ENCODE measurements around the gene ATAD3A.

ATAD3A gene

DNA sequence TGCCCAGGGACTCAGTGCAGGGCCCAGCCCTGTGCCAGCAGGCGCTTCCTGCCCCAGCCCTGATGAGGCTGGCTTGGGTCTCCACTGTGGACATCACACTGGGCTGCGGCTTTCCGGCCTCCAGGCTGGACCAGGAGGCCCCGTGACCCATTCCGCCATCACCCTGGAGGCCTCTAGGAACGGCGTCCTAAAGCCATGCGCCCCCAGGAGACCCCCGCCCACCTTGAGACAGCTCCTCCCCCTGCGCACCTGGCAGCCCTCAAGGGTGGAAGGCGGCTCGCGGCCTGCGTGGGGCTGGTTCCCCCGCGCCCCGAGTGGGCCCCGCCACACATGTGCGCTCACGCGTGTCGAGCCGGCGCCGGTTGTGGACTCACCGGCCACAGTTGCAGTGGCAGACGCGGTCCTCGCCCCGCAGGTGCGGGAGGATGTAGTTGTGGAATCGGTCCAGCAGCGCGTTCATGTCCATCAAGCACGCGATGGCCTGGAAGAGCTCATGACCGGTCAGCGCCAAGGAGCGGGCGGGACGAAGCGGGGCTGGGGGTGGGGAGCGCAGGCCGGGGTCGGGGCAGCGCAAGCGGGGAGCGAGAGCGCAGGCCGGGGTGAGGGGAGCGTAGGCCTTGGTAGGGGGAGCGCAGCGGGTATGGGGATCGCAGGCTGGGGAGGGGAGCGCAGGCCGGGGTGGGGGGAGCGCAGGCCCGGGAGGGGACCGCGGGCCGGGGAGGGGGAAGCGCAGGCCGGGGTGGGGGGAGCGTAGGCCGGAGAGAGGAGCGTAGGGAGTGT lies 27.5 kb downstream of the ATAD3A start:
- no peak for DNase-seq (ENCODE audit: low read depth)

DNA sequence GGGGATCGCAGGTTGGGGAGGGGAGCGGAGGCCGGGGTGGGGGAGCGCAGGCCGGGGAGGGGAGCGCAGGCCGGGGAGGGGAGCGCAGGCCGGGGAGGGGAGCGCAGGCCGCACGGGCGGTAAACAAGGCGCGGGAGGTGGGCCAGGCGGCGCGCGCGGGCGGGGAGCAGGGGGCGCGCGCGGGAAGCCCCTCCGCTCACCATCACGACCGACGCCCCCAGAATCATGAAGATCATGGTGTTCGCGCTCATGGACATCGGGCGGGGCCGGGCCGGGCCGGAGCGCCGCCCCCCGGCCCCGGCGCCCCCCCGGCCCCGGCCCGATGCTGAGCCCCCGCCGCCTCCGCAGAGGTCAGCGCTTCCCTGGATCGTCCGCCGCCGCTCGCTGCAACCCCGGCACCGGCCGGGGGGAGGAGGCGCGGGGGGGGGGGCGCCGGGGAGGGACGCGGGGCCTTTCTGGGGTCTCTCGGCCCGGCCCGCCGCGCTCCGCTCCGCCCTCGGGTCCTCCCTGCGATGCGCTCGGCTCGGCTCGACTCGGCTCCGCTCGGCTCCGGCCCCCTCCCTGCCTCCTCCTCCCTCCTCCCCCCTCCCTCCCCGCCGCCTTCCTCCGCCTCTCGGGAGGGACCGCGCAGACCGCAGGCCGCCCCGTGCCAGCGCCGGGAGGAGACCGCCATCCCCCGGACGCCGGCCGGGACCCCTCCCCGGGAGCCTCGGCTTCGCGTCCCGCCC lies 28.3 kb downstream of the ATAD3A start, which contains the start of gene TMEM240:
TMEM240 (minus strand) TSS at position 535 of the 728 bp plus-strand sequence; CDS start at position 257, 278 bp downstream.
- DNase-seq (ENCODE audit: low read depth) = peak; percentile 59

DNA sequence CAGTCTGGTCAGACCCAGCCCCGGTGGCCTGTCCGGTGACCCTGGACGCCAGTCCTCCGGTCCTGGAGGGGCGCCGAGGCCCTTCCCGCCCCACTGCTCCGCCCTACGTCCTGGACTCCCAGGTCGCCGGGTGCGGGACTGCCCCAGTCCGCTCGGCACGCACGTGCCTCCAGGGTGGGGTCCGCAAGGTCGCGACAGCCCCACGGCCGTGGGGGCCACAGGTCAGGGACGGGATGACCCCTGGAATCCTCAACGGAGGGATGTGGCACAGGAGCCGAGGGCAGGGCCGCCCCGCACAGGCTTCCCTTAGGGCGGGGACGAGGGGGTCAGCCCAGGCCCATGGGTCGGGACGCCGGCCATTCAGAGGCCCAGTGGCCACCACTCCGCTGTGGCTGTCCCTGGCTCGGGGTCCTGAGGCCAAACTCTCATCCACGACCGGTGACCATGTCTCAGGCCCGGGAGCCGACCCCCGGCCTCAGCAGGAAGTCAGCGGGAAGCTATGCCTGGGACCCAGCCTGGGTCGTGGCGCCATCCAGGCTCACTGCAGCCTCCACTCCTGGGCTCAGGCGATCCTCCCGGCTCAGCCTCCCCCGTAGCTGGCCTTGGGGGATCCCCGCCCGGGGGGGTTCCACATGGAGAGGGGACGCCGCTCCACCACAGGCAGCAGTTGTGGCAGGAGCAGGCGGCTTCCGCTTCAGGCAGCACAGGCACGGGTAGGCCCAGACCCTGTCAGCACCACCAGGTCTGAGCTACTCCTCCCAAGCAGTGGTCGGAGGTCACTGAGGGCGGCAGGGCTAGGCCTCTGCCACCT lies 29.1 kb downstream of the ATAD3A start:
- no peak for DNase-seq (ENCODE audit: low read depth)

DNA sequence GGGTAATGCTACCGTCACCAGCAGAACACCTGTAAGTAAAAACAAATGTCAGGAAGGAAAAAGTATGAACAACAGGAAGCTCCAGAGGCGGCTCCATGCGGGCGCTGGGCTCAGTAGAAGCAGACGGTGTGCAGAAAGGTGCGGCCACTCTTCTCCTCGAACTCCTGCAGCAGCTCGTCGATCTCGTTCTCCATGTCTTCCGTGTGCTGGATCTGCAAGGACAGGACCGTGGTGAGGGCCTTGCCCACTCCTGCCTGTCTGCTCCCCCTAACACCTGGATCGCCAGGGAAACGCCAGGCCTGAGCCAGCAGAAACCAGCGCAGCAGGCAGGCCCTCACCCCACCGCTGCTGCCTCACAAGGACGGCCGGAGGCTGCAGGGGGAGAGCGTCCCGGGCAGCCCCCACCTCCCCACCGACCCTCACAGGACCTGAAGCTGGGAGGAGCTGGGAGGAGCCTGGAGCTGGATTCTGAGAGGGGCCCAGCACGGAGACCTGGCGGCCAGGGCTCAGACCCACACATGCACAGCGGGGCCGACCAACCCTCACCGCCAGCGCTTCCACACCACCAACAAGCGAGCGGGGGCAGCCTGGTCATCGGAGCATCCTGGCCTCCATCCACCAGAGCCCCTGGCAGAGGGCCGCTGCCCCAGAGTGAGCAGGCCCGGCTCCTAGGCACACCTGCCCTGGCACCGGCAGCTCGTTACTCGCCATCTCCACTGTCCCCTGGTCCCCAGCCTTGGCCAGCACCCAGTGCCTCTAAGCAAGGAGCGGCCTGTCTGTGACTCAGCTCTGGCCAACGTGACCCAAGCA lies 30.2 kb downstream of the ATAD3A start:
- no peak for DNase-seq (ENCODE audit: low read depth)

DNA sequence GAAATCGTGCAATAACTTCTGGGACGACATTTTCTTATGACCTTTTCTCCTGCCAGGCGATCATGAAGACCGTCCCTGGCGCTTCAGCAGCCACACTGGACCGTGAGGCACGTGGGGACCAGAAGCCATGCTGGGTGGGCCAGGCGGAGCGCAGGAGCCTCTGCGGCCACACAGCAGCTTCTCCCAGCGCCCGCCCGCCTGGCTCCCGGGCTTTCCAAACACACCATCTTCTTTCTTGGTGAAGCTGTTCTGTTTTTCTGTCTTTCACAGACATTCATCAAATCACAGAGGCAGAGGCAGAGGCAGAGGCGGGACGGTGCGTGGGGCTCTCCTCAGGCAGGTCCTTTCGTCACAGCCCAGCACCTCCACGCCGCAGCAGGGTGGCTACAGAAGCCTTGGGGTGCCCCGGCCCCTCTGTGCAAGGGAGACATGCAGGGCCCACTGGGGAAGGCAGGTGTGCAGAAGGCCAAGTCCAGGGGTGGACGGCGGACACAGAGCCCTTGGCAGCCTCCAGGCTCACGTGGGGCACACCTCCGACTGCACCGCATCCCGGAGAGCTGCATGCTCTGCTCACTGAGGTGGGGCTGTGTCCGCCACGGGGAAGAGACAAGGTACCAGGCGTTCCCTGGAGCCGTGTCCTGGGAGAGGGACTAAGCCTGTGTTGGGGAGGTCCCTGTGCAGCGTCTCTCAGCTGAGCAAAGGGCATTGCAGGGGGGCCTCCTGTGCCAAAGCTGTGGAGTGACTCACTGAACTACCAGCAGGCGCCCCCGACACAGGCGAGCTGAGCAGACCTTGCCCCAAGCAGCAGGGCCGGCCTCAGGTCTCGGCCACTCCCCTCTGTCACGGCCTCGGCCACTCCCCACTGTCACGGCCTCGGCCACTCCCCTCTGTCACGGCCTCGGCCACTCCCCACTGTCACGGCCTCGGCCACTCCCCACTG lies 31.1 kb downstream of the ATAD3A start:
- DNase-seq (ENCODE audit: low read depth) = no peak

DNA sequence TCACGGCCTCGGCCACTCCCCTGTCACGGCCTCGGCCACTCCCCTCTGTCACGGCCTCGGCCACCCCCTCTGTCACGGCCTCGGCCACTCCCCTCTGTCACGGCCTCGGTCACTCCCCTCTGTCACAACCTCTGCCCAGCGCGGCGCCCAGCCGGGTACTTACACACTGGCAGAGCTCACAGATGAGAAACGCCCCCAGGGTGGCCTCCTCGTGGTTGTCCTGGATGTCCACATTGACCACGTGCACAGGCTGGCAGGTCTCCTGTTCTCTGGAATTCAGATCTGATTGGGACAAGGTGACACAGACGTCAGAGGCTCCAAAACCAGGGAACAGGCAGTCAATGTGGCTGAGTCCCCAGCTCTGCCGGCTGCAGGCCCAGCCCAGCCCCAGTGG lies 31.7 kb downstream of the ATAD3A start:
- no peak for DNase-seq (ENCODE audit: low read depth)

DNA sequence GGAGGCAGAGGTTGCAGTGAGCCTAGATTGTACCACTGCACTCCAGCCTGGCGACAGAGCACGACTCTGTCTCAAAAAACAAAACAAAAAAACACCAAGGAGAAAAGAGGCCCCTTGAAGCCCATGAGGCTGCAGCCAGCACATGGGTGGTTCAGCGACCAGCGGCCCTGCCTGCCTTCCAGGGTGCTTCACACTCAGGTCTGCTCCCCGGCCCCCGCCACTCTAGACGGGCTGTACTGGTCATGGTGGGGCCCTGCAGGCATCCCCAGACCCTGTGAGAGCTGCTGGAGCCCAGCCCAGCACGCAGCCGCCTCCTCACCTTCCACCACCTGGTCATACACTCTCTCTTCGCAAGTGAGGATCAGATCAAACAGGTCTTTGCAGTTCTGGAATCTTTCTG lies 32.6 kb downstream of the ATAD3A start:
- DNase-seq (ENCODE audit: low read depth) = no peak

DNA sequence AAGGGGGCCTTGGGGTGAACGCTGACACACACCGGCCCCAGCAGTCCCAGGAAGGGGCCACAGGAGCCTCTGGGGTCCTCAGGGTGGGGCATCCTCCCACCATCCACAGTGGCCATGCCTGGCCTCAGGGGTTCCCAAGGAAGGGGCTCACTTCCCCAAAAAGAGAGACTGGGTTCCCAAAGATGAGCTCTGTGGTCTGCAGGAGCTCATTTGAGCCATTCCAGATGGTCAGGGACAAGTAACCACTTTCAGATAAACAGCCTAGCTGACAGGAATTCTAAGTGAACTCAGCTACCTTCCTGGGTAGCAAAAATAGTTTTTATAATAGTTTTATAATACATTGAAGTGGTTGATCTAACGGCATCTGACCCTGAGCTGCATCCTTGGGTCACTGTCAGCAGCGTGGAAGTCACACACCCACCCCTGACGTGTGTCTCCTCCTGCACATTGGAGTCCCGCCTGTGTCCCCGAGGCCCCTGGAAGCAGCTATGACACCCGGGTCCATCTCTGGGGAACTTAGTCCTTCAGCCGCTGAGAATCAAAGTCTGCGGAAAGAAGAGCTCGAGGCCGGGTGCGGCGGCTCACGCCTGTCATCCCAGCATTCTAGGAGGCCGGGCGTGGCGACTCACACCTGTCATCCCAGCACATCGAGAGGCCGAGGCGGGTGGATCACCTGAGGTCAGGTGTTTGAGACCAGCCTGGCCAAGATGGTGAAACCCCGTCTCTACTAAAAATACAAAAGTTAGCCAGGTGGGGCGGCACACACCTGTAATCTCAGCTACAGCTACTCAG lies 34.2 kb downstream of the ATAD3A start:
- DNase-seq (ENCODE audit: low read depth) = no peak

DNA sequence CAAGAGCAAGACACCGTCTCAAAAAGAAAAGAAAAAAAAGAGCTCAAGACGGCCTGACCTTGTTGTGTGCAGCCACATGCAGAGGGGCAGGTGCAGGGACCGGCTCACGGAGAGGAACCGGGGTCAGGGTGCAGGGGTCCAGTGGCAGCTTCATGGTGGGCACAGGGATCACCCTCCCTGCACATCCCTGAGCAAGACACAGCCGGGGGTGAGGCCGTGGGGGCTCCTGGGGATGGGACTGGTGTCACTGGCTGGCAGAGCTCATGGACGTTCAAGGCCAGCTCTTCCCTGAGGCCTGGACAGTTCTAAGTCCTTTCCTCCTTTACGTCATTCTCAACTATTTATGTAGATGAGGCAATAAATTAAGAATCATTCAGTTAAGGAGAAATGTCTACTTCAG lies 35.0 kb downstream of the ATAD3A start:
- no peak for DNase-seq (ENCODE audit: low read depth)

DNA sequence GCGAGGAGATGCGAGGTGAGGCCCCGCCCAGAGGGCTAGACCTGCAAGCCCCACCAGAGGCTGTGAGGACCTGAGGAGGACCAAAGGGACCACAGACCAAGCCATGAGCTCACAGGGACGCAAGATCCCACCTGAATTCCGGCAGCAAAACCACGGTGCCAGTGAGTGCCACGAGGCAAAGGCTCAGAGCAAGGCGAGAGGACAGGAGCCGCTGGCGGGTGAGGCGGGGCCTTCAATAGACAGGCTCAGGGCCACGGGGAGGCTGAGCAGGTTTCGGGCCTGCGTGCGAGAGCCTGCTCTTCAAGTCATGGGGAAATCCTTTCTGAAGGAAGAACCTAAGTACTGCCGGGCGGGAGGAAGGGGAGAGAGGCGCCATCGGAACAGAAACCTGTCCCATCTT lies 35.5 kb downstream of the ATAD3A start:
- DNase-seq (ENCODE audit: low read depth) = no peak

DNA sequence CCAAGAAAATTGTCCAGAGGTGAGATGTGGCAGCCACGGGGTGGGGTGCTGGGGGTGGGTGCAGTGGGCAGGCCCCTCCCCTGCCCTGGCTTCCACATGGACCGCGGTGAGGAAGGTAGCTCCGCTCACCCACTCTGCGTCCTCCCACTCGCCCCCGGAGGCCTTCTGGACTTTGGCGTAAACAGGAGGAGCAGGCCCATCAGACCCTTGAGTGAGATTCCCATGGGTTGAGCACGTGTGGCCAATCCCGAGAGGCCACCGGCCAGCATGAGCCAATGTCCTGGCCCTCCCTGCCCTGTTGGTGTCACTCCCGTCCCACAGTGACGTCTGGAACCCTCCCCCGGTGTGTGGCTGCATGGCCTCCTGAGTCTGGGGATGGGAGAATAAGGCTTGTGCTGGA lies 36.6 kb downstream of the ATAD3A start:
- DNase-seq (ENCODE audit: low read depth) = no peak

DNA sequence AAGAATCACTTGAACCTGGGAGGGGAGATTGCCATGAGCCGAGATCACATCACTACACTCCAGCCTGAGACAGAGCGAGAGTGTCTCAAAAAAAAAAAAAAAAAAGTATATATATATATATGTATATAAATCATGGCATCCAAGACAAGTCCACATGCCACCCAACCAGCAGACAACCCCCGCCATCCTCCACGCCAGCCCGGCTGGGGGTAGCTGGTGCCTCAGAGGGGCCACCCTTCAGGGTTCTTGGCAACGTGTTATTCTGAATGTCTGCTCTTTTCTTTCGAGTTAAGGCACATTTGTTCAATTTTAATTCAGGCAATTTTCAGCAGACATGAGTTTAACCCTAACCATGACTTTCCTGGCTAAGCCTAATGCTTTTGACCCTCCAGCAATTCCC lies 38.1 kb downstream of the ATAD3A start:
- DNase-seq (ENCODE audit: low read depth) = no peak

DNA sequence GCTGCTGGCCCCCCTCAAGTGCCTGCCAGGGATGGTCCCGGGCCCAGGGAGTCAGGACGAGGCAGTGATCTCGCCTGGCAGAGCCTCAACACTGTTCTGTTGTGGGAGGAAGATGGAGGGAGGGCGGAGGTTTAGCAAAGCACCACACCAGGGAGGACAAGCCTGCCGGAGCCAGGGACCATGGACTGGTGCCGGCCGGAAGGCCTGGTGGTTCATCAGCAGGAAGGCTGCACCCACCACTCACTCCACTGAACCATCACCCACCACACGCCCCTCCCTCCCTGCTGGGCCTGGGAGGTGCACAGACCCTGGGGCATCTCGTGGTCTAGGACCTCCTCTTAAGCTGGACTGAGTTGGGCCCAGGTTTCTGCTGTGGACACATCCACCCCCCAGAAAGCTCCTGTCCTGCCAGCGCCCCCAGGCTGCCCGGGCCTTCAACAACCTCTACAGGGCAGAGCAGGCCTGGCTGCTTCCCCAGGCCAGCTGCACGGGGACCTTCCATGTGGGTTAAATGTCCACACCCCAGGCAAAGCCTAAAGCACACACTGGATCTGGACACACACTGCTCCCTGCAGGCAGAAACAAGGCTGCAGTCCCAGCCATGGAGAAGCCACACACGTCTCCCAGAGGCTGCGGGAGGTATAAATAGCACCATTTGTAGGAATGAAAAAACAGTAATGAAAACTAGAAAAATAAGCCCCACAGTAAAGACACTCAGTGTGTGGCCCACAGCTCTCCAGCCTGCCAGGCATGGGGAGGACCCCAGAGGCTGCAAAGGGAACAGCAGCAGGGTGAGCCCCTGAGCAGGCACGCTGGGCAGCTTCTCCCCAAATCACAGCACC lies 38.9 kb downstream of the ATAD3A start:
- DNase-seq (ENCODE audit: low read depth) = no peak

DNA sequence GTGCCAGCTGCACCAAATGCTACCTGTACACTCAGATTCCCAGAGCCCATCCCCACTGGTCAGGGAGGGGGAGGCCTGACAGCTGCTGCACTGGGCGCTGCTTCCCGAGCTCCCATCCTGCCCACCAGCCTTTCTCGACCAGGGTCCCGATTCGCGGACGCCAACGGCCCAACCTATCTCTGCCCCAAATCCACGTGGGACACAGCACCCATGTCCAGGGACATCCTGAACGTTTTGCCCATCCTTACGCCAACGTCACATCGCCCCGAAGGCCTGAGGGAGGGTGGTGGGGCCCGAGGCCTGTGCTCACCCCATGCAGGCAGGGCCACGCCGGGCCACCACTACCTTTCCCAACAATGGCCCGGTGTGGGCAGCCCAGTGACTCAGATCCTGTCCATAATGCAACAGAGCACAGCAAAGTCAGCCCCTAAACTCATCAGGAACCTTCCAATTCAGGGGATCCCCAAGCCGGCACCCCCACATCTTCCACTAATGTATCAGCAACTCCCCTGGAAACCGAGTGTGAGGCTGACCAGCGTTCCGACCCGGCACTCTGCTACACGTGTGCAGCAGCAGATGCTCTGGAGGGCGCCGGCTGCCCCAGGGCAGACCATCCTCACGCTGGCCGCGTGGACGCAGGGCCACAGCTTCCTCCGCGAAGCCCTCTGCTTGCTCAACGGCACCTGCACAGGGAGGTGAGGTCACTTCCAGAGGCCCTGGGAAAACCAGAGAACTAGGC lies 39.7 kb downstream of the ATAD3A start:
- no peak for DNase-seq (ENCODE audit: low read depth)

DNA sequence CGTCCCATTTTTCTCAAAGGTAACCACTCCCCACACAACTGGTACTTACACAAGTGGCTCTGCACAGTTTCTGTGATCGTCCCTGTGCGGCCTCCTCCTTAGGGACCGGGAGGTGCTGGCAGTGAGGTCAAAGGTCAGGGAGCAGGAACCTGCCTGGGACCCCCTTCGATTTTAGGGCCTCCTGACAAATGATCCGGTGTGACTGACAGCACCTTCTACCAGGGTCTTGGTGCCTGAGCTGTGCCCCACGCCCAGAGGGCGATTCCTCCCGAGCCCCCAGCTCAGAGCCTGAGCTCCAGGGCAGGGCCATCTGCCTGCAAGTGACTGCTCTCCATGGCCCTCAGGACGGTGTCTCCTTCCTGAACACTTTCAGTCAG lies 40.3 kb downstream of the ATAD3A start:
- DNase-seq (ENCODE audit: low read depth) = no peak

DNA sequence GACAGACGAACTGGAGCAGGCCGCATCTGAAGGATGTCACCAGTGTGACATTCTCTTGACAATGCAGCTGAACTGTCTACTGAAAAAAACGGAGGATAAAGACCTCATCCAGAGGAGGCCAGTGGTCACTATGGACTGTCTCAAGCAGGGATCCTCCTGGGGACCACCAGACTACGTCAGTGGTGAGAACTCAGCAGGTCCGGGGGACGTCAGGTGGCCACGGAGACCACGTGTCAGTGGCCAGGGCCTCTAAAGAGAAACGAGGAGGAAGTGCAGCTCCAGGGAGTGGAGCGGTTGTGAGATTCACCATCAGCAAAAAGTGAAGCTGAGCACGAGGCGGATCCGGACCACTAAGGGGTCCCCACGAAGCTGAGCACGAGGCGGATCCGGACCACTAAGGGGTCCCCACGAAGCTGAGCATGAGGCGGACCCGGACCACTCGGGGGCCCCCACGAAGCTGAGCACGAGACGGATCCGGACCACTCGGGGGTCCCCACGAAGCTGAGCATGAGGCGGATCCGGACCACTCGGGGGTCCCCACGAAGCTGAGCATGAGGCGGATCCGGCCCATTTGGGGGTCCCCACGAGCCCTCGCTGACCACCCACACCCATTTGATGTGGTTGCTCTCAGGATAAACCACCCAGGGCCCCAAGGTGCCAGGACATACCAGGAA lies 42.0 kb downstream of the ATAD3A start:
- DNase-seq (ENCODE audit: low read depth) = no peak

DNA sequence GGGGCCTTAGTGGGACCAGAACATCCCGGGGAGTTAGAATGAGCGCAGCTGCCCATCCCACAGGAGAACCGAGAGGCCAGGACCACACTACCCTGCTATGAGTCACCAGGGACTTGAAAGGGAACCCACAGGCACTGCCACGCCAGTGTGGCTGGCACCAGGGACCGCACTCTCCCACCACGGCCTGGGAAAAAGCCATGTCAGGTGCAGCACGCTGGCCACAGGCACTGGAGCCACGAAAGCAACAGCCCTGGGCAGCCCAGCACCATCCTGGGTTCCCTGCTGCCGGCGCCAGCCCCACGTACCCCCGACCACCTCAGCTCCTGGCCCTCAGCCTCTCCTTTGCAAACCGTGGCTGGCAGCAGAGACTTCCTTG lies 42.6 kb downstream of the ATAD3A start:
- no peak for DNase-seq (ENCODE audit: low read depth)
